Measurements from ENCODE around the gene LDLRAD3.
A peak's percentile ranks its signal among the peaks of the same experiment; 100 is the strongest.

LDLRAD3 gene

DNA sequence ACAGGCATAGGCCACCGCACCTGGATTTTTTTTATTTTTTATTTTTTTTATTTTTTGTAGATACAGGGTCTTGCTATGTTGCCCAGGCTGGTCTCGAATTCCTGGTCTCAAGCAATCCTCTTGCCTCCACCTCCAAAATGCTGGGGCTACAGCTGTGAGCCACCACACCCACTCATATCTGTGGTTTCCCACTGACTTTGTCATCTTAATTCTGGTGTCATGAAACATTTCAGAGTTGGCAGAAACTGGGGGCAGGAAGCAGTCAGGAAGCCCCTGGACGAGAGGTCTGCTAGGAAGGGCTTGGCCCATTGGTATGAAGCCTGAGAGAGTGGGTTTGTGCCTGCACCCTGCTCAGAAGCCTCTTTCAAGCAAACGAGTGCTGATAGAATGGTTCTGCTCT lies 296.3 kb downstream of the LDLRAD3 start:
- no peak for DNase-seq
- no peak overlapping the region for H4K5ac ChIP-seq (ENCODE audit: low read length)
- WGBS (ENCODE audit: extremely low coverage, insufficient coverage, low lambda C conversion rate), result no CpG with 5 or more reads among the region's 4 CpGs
- peaks cover 1% of the 10 kb centered on the region for H3K4me1 ChIP-seq (ENCODE audit: control insufficient read depth, low read depth, low read length)
- no peak overlapping the region for H3K4me2 ChIP-seq (ENCODE audit: low read length)
- H2BK120ac ChIP-seq (ENCODE audit: low read depth, low read length), result no peak overlapping the region
- no peak overlapping the region for H3K56ac ChIP-seq (ENCODE audit: low read length)
- no peak overlapping the region for H2BK15ac ChIP-seq (replicated peaks; ENCODE audit: low read depth)
- H3K4me3 ChIP-seq (ENCODE audit: low read length), result no peak overlapping the region
- H3K79me2 ChIP-seq (ENCODE audit: control insufficient read depth, insufficient read depth, low read length), result no peaks in the 10 kb centered on the region
- H2AK5ac ChIP-seq (ENCODE audit: low read length), result no peak overlapping the region
- H3K23ac ChIP-seq (ENCODE audit: low read length), result no peak overlapping the region
- H3K27me3 ChIP-seq (ENCODE audit: insufficient read depth, low read length, poor library complexity), result no peaks in the 10 kb centered on the region
- H3K9ac ChIP-seq (ENCODE audit: low read length), result no peak overlapping the region
- H3K18ac ChIP-seq (ENCODE audit: low read length), result no peak overlapping the region
- no peak overlapping the region for H4K8ac ChIP-seq (ENCODE audit: low read depth, low read length)
- H3K27ac ChIP-seq (ENCODE audit: low read depth, low read length), result no peak overlapping the region
- no peaks in the 10 kb centered on the region for H3K36me3 ChIP-seq (ENCODE audit: control insufficient read depth, insufficient read depth, low read length)
- H3K79me1 ChIP-seq (ENCODE audit: low read length), result no peaks in the 10 kb centered on the region
- no peak overlapping the region for H3K4ac ChIP-seq (ENCODE audit: low read depth, low read length)
- H2BK5ac ChIP-seq (ENCODE audit: low read length), result no peak overlapping the region

DNA sequence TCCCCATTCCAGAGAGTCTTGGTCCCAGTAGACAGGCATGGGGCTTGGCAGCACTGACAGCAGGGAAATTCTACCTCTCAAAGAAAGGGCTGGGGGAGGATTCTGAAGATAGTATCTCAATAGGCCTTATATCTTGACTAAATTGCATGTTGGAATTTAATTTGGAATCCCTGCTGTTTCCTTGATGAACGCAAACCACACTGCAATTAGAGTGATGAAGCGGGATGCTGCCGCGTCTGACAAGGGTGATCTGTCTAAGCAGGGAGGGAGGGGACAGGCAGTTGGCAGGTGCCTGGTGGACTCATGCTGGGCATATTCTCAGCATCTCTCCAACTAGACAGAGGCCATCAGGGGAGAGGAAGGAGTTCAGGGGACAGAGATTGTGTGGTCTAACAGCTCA lies 296.9 kb downstream of the LDLRAD3 start:
- Histone ChIP-seq H2AK5ac (ENCODE audit: low read length) (no peak overlapping the region), H3K27ac (ENCODE audit: low read depth, low read length) (no peak overlapping the region), H3K4me2 (ENCODE audit: low read length) (no peak overlapping the region), H3K56ac (ENCODE audit: low read length) (no peak overlapping the region), H3K4me3 (ENCODE audit: low read length) (no peak overlapping the region), H3K27me3 (ENCODE audit: insufficient read depth, low read length, poor library complexity) (no peaks in the 10 kb centered on the region), H2BK5ac (ENCODE audit: low read length) (no peak overlapping the region), H3K36me3 (ENCODE audit: control insufficient read depth, insufficient read depth, low read length) (no peaks in the 10 kb centered on the region), H2BK15ac (replicated peaks; ENCODE audit: low read depth) (no peak overlapping the region), H3K4me1 (ENCODE audit: control insufficient read depth, low read depth, low read length) (peaks cover 1% of the 10 kb centered on the region), H3K23ac (ENCODE audit: low read length) (no peak overlapping the region), H3K18ac (ENCODE audit: low read length) (no peak overlapping the region), H4K8ac (ENCODE audit: low read depth, low read length) (no peak overlapping the region), H4K5ac (ENCODE audit: low read length) (no peak overlapping the region), H3K9ac (ENCODE audit: low read length) (no peak overlapping the region), H3K4ac (ENCODE audit: low read depth, low read length) (no peak overlapping the region), H3K79me2 (ENCODE audit: control insufficient read depth, insufficient read depth, low read length) (no peaks in the 10 kb centered on the region), H2BK120ac (ENCODE audit: low read depth, low read length) (no peak overlapping the region), H3K79me1 (ENCODE audit: low read length) (no peaks in the 10 kb centered on the region)
- DNase-seq, result peak; percentile 32
- WGBS (ENCODE audit: extremely low coverage, insufficient coverage, low lambda C conversion rate), result no CpG with 5 or more reads among the region's 4 CpGs

DNA sequence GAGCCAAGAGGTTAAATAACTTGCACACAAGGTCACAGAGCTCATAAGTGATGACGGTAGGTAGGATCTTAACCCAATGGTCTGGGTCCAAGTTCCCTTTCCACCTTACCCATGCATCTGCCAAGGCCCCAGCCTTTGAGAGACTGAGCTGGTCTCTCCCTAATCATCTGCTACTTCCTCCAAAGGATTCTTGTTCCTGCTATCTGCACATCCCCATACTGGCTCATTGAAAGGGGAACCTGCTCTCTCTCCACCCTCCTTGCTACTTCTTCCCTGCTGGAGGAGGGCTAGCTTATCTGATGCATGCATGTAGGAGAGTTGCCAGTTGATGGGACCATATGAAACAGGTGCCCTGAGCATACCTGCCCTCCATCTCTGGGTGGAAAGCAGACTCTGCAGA lies 297.6 kb downstream of the LDLRAD3 start:
- no peak overlapping the region for H2BK120ac ChIP-seq (ENCODE audit: low read depth, low read length)
- H3K9ac ChIP-seq (ENCODE audit: low read length), result no peak overlapping the region
- no CpG with 5 or more reads among the region's 1 CpG for WGBS (ENCODE audit: extremely low coverage, insufficient coverage, low lambda C conversion rate)
- H2BK15ac ChIP-seq (replicated peaks; ENCODE audit: low read depth), result no peak overlapping the region
- no peak overlapping the region for H3K4me3 ChIP-seq (ENCODE audit: low read length)
- H2AK5ac ChIP-seq (ENCODE audit: low read length), result no peak overlapping the region
- no peaks in the 10 kb centered on the region for H3K36me3 ChIP-seq (ENCODE audit: control insufficient read depth, insufficient read depth, low read length)
- H3K4ac ChIP-seq (ENCODE audit: low read depth, low read length), result no peak overlapping the region
- H3K4me1 ChIP-seq (ENCODE audit: control insufficient read depth, low read depth, low read length), result peaks cover 1% of the 10 kb centered on the region
- no peaks in the 10 kb centered on the region for H3K27me3 ChIP-seq (ENCODE audit: insufficient read depth, low read length, poor library complexity)
- no peaks in the 10 kb centered on the region for H3K79me1 ChIP-seq (ENCODE audit: low read length)
- H2BK5ac ChIP-seq (ENCODE audit: low read length), result no peak overlapping the region
- no peak overlapping the region for H3K4me2 ChIP-seq (ENCODE audit: low read length)
- no peak overlapping the region for H3K23ac ChIP-seq (ENCODE audit: low read length)
- no peak overlapping the region for H4K8ac ChIP-seq (ENCODE audit: low read depth, low read length)
- no peak for DNase-seq
- no peak overlapping the region for H4K5ac ChIP-seq (ENCODE audit: low read length)
- no peak overlapping the region for H3K27ac ChIP-seq (ENCODE audit: low read depth, low read length)
- H3K79me2 ChIP-seq (ENCODE audit: control insufficient read depth, insufficient read depth, low read length), result no peaks in the 10 kb centered on the region
- H3K56ac ChIP-seq (ENCODE audit: low read length), result no peak overlapping the region
- no peak overlapping the region for H3K18ac ChIP-seq (ENCODE audit: low read length)

DNA sequence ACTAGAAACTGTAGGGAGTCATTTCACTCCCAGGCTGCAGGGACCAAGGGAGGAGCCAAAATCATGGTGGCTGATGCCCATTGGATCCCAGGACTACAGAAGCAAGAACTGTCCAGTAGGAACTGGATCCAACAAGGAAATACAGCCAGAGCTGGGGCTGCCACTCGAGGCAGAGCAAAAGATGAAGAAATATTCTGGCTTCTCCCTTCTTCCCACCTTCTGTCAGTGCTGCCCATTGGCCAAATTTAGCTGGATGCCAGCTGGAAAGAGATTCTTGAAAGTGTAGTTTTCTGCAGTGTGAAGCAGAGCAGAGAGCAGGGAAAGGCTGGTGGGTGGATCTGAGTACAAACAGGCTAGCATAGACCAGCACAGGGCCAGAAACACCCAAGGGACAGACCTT lies 299.8 kb downstream of the LDLRAD3 start:
- Histone ChIP-seq H2BK120ac (ENCODE audit: low read depth, low read length) (no peak overlapping the region), H3K9ac (ENCODE audit: low read length) (no peak overlapping the region), H3K56ac (ENCODE audit: low read length) (no peak overlapping the region), H3K79me1 (ENCODE audit: low read length) (no peaks in the 10 kb centered on the region), H2BK15ac (replicated peaks; ENCODE audit: low read depth) (no peak overlapping the region), H3K27ac (ENCODE audit: low read depth, low read length) (no peak overlapping the region), H3K27me3 (ENCODE audit: insufficient read depth, low read length, poor library complexity) (no peaks in the 10 kb centered on the region), H2BK5ac (ENCODE audit: low read length) (no peak overlapping the region), H3K18ac (ENCODE audit: low read length) (no peak overlapping the region), H3K36me3 (ENCODE audit: control insufficient read depth, insufficient read depth, low read length) (no peaks in the 10 kb centered on the region), H2AK5ac (ENCODE audit: low read length) (no peak overlapping the region), H3K4me1 (ENCODE audit: control insufficient read depth, low read depth, low read length) (peaks cover 1% of the 10 kb centered on the region), H3K4me3 (ENCODE audit: low read length) (no peak overlapping the region), H4K5ac (ENCODE audit: low read length) (no peak overlapping the region), H3K23ac (ENCODE audit: low read length) (no peak overlapping the region), H3K4me2 (ENCODE audit: low read length) (no peak overlapping the region), H3K4ac (ENCODE audit: low read depth, low read length) (no peak overlapping the region), H3K79me2 (ENCODE audit: control insufficient read depth, insufficient read depth, low read length) (no peaks in the 10 kb centered on the region), H4K8ac (ENCODE audit: low read depth, low read length) (no peak overlapping the region)
- WGBS (ENCODE audit: extremely low coverage, insufficient coverage, low lambda C conversion rate), result no CpG with 5 or more reads among the region's 1 CpG
- peak; percentile 53 for DNase-seq

DNA sequence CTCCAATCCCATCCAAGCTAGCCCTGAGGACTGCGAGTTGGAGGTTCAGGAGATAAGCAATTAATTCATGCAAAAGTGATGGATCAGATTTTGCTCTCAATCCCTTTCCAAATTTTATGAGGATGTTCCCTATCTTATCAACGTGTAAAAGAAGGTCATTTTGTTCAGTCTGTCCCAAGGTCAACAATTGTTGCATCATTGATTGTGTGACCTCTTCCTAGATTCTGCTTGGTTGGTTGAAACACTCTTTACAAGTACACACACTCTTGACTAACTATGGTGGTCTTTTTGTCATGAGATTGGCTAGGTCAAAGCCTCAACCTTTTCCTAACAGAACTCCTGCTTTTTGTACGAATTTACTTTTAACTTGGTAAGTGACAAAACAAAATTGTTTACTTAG lies 303.6 kb downstream of the LDLRAD3 start:
- H3K4me2 ChIP-seq (ENCODE audit: low read length), result no peak overlapping the region
- no peak overlapping the region for H3K4ac ChIP-seq (ENCODE audit: low read depth, low read length)
- H3K79me1 ChIP-seq (ENCODE audit: low read length), result no peaks in the 10 kb centered on the region
- whole genome bisulfite sequencing (ENCODE audit: extremely low coverage, insufficient coverage, low lambda C conversion rate), result no CpG with 5 or more reads among the region's 3 CpGs
- H3K36me3 ChIP-seq (ENCODE audit: control insufficient read depth, insufficient read depth, low read length), result no peaks in the 10 kb centered on the region
- no peak overlapping the region for H2BK5ac ChIP-seq (ENCODE audit: low read length)
- no peak overlapping the region for H4K8ac ChIP-seq (ENCODE audit: low read depth, low read length)
- H3K4me3 ChIP-seq (ENCODE audit: low read length), result no peak overlapping the region
- no peak overlapping the region for H3K9ac ChIP-seq (ENCODE audit: low read length)
- H3K56ac ChIP-seq (ENCODE audit: low read length), result no peak overlapping the region
- no peak overlapping the region for H3K23ac ChIP-seq (ENCODE audit: low read length)
- no peak overlapping the region for H4K5ac ChIP-seq (ENCODE audit: low read length)
- no peaks in the 10 kb centered on the region for H3K4me1 ChIP-seq (ENCODE audit: control insufficient read depth, low read depth, low read length)
- H3K27ac ChIP-seq (ENCODE audit: low read depth, low read length), result no peak overlapping the region
- no peak overlapping the region for H3K18ac ChIP-seq (ENCODE audit: low read length)
- no peak overlapping the region for H2AK5ac ChIP-seq (ENCODE audit: low read length)
- no peak overlapping the region for H2BK15ac ChIP-seq (replicated peaks; ENCODE audit: low read depth)
- no peak overlapping the region for H2BK120ac ChIP-seq (ENCODE audit: low read depth, low read length)
- DNase-seq, result no peak
- no peaks in the 10 kb centered on the region for H3K27me3 ChIP-seq (ENCODE audit: insufficient read depth, low read length, poor library complexity)
- H3K79me2 ChIP-seq (ENCODE audit: control insufficient read depth, insufficient read depth, low read length), result no peaks in the 10 kb centered on the region

DNA sequence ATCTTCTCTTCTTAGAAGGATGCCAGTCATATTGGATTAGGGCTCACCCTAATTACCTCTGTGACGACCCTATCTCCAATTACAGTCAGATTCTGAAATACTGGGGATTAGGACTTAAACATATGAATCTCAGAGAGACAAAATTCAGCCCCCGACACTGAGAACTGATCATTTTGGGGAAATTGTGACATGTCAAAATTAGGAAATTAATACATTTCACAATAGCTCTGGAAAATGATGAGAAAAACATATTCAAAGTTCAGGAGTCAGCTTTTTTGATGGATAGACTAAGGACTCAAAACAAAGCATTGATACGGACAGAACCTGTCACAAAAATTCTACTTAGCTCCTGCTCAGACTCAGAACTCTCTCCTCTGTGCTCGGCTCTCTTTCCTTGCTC lies 304.6 kb downstream of the LDLRAD3 start:
- H3K4ac ChIP-seq (ENCODE audit: low read depth, low read length), result no peak overlapping the region
- no peak overlapping the region for H3K4me2 ChIP-seq (ENCODE audit: low read length)
- H2AK5ac ChIP-seq (ENCODE audit: low read length), result no peak overlapping the region
- H4K5ac ChIP-seq (ENCODE audit: low read length), result no peak overlapping the region
- no peak overlapping the region for H3K9ac ChIP-seq (ENCODE audit: low read length)
- no peaks in the 10 kb centered on the region for H3K79me2 ChIP-seq (ENCODE audit: control insufficient read depth, insufficient read depth, low read length)
- H3K56ac ChIP-seq (ENCODE audit: low read length), result no peak overlapping the region
- H4K8ac ChIP-seq (ENCODE audit: low read depth, low read length), result no peak overlapping the region
- H3K4me1 ChIP-seq (ENCODE audit: control insufficient read depth, low read depth, low read length), result no peaks in the 10 kb centered on the region
- H3K27me3 ChIP-seq (ENCODE audit: insufficient read depth, low read length, poor library complexity), result no peaks in the 10 kb centered on the region
- H3K36me3 ChIP-seq (ENCODE audit: control insufficient read depth, insufficient read depth, low read length), result no peaks in the 10 kb centered on the region
- no CpG with 5 or more reads among the region's 4 CpGs for WGBS (ENCODE audit: extremely low coverage, insufficient coverage, low lambda C conversion rate)
- no peak overlapping the region for H3K4me3 ChIP-seq (ENCODE audit: low read length)
- no peak overlapping the region for H2BK5ac ChIP-seq (ENCODE audit: low read length)
- H3K23ac ChIP-seq (ENCODE audit: low read length), result no peak overlapping the region
- no peak overlapping the region for H3K18ac ChIP-seq (ENCODE audit: low read length)
- DNase-seq, result no peak
- no peaks in the 10 kb centered on the region for H3K79me1 ChIP-seq (ENCODE audit: low read length)
- H2BK15ac ChIP-seq (replicated peaks; ENCODE audit: low read depth), result no peak overlapping the region
- H3K27ac ChIP-seq (ENCODE audit: low read depth, low read length), result no peak overlapping the region
- no peak overlapping the region for H2BK120ac ChIP-seq (ENCODE audit: low read depth, low read length)
